ENCODE measurements around the gene SMDT1.
A peak's percentile ranks its signal among the peaks of the same experiment; 100 is the strongest.

The SMDT1 gene

GRCh38 chr22:42090596-42091454 lies 11.3 kb downstream of the SMDT1 start, which contains the start of gene NDUFA6 (continued):
- TF ChIP-seq ZNF274 (IDR thresholded peaks at IDR 0.05; ENCODE audit: low read length) (no peak), ZNF274 (tag by site-specific recombination; IDR thresholded peaks at IDR 0.05; ENCODE audit: borderline replicate concordance) (no peak), ZNF221 (tag by site-specific recombination; IDR thresholded peaks at IDR 0.05; ENCODE audit: borderline replicate concordance) (no peak), ZSCAN30 (tag by site-specific recombination; IDR thresholded peaks at IDR 0.05) (peak; percentile 88), ZNF214 (tag by site-specific recombination; IDR thresholded peaks at IDR 0.05; ENCODE audit: borderline replicate concordance) (no peak), TRIM28 (IDR thresholded peaks at IDR 0.05; ENCODE audit: borderline replicate concordance, low read length) (peak; percentile 72), ZNF10 (tag by site-specific recombination; IDR thresholded peaks at IDR 0.05) (no peak), KLF1 (tag by site-specific recombination; IDR thresholded peaks at IDR 0.05) (no peak; the same call in 1 of the 2 replicates), OSR2 (tag by site-specific recombination; IDR thresholded peaks at IDR 0.05) (no peak), SP3 (tag by site-specific recombination; IDR thresholded peaks at IDR 0.05) (peak; percentile 95), GLIS1 (tag by site-specific recombination; IDR thresholded peaks at IDR 0.05) (peak; percentile 85), ZNF488 (tag by site-specific recombination; IDR thresholded peaks at IDR 0.05) (no peak), YY1 (tag by site-specific recombination; IDR thresholded peaks at IDR 0.05) (peak; percentile 79), ZNF19 (tag by site-specific recombination; IDR thresholded peaks at IDR 0.05; ENCODE audit: low read depth) (no peak), SP7 (tag by site-specific recombination; IDR thresholded peaks at IDR 0.05) (peak; percentile 32), ZNF398 (tag by site-specific recombination; IDR thresholded peaks at IDR 0.05) (no peak), ZSCAN23 (tag by site-specific recombination; IDR thresholded peaks at IDR 0.05) (no peak), ZNF140 (tag by site-specific recombination; IDR thresholded peaks at IDR 0.05) (no peak), ZNF513 (tag by site-specific recombination; IDR thresholded peaks at IDR 0.05) (no peak), PBX3 (CRISPR knock-in tag; IDR thresholded peaks at IDR 0.05) (peak; percentile 82; the same call in 1 of the 2 replicates), ZBTB44 (tag by site-specific recombination; IDR thresholded peaks at IDR 0.05) (no peak), KLF7 (tag by site-specific recombination; IDR thresholded peaks at IDR 0.05; ENCODE audit: borderline replicate concordance) (no peak), ZNF560 (tag by site-specific recombination; IDR thresholded peaks at IDR 0.05; ENCODE audit: borderline replicate concordance) (no peak), ZFP37 (tag by site-specific recombination; IDR thresholded peaks at IDR 0.05) (peak; percentile 21), ZNF311 (tag by site-specific recombination; IDR thresholded peaks at IDR 0.05; ENCODE audit: borderline replicate concordance) (no peak), PRDM6 (tag by site-specific recombination; IDR thresholded peaks at IDR 0.05) (no peak), ZBTB21 (tag by site-specific recombination; IDR thresholded peaks at IDR 0.05) (no peak), ZNF571 (tag by site-specific recombination; IDR thresholded peaks at IDR 0.05) (no peak), ZNF133 (tag by site-specific recombination; IDR thresholded peaks at IDR 0.05) (no peak), ZBTB26 (tag by site-specific recombination; optimal IDR thresholded peaks at IDR 0.05) (peak; percentile 91), ZNF404 (tag by site-specific recombination; IDR thresholded peaks at IDR 0.05) (no peak)
